MM.1S (cell line): ENCODE data around the gene SPTSSB.

ENCODE experiments used
- CTCF ChIP-seq: fragments of 300-600 bp; sonication (generic); IDR thresholded peaks from 2 replicates; pipeline ENCODE4 v1.5.1; 2016; ENCODE audit warnings: antibody characterized with exemption, low read length, mixed read lengths
- EZH2 ChIP-seq: fragments of 300-600 bp; sonication (generic); optimal IDR thresholded peaks from 2 replicates; pipeline ENCODE3; 2017; ENCODE audit warnings: low read depth, mild to moderate bottlenecking, antibody characterized with exemption, low read length, mixed read lengths
- EZH2phosphoT487 ChIP-seq: fragments of 300-600 bp; sonication (generic); IDR thresholded peaks from 2 replicates; pipeline ENCODE4 v1.6.1; 2018; ENCODE audit warnings: antibody characterized with exemption, low read length

- TF ChIP-seq CTCF (no peak), EZH2phosphoT487 (no peak), EZH2 (no peak)
Measured at GRCh38 chr3:161372321-161373260, 1.3 kb upstream of the SPTSSB start.
